Natural killer cell (primary cell): ENCODE results near the gene ZCCHC14. TPM values are rescaled to one million over a fixed set of nuclear protein-coding genes. Genes with fewer than 3 reads are reported as not detected.
A peak's percentile ranks its signal among the peaks of the same experiment; 100 is the strongest.
"Not testable (repeated sequence)": the region's sequence is repeated elsewhere in the genome, so short reads cannot be mapped to it uniquely, and the experiment has no call there.

Experiments used
- ATAC-seq, 3 donors: fragments of 150-1000 bp in 2 of 3; fragments of 200-7000 bp in 1 of 3; cut with Tn5 transposase; 1 replicate in 1 of 3; 2 replicates in 2 of 3; pipeline ENCODE4 v1.10.0; 2021; ENCODE audit warnings: mild to moderate bottlenecking in 2 of 3, moderate library complexity in 2 of 3
- DNase-seq, 2 donors: peaks; one replicate each; pipeline versions ENCODE4 v3.0.0 to v3.0.0-alpha.2; 2013 to 2021; ENCODE audit warnings: mixed read lengths in 1 of 2
- H3K27ac ChIP-seq: one replicate; pipeline ENCODE4 v1.5.1; 2013; ENCODE audit warnings: mild to moderate bottlenecking, low read length
- H3K27me3 ChIP-seq: one replicate; pipeline ENCODE4 v1.6.1; 2013; ENCODE audit warnings: low read length; ENCODE audit not compliant: control insufficient read depth, insufficient read depth
- H3K36me3 ChIP-seq: one replicate; pipeline ENCODE4 v1.6.1; 2013; ENCODE audit warnings: low read length; ENCODE audit not compliant: control insufficient read depth, insufficient read depth
- H3K4me1 ChIP-seq: one replicate; pipeline ENCODE4 v1.6.1; 2013; ENCODE audit warnings: low read length; ENCODE audit not compliant: control insufficient read depth, insufficient read depth
- H3K4me3 ChIP-seq: one replicate; pipeline ENCODE4 v1.5.1; 2013; ENCODE audit warnings: low read length
- H3K9me3 ChIP-seq: one replicate; pipeline ENCODE4 v1.6.1; 2013; ENCODE audit warnings: low read length; ENCODE audit not compliant: control insufficient read depth, insufficient read depth
- H3K27ac Mint-ChIP-seq, 2 donors: one replicate each; pipeline ENCODE4 v1.8.0; 2022; ENCODE audit warnings: mild to moderate bottlenecking in 2 of 2, mixed read lengths in 2 of 2, moderate library complexity in 1 of 2
- H3K27me3 Mint-ChIP-seq, 2 donors: one replicate each; pipeline ENCODE4 v1.8.0; 2022; ENCODE audit warnings: low read depth in 2 of 2, mixed read lengths in 2 of 2
- H3K36me3 Mint-ChIP-seq: one replicate; pipeline ENCODE4 v1.8.0; 2022; ENCODE audit warnings: mixed read lengths
- H3K4me1 Mint-ChIP-seq, 2 donors: one replicate each; pipeline ENCODE4 v1.8.0; 2022; ENCODE audit warnings: mixed read lengths in 2 of 2
- H3K4me3 Mint-ChIP-seq: one replicate; pipeline ENCODE4 v1.8.0; 2022; ENCODE audit warnings: mild to moderate bottlenecking, moderate library complexity, mixed read lengths
- H3K9me3 Mint-ChIP-seq, 2 donors: one replicate each; pipeline ENCODE4 v1.8.0; 2022; ENCODE audit warnings: mixed read lengths in 2 of 2
- CTCF ChIP-seq: fragments of 200-600 bp; IDR thresholded peaks from one replicate; pipeline ENCODE4 v1.8.0; 2022; ENCODE audit warnings: antibody characterized with exemption
- WGBS: methylation state at CpG from one replicate; pipeline ENCODE4 v1.1.7; 2013; ENCODE audit warnings: missing lambda C conversion rate; ENCODE audit not compliant: insufficient coverage; 5-methylcytosine and 5-hydroxymethylcytosine counted together
- intact Hi-C: fragments of 100-400 bp; cut with micrococcal nuclease; formaldehyde crosslinking; loops from one replicate; pipeline ENCODE4 v1.14.2; 2022
- total RNA-seq, 4 donors: library from RNA; stranded (reverse); fragments of 120-200 nt in 1 of 4; gene quantifications; one replicate each; pipeline versions ENCODE4 v1.2.3 to v1.2.4, GENCODE V29; 2013 to 2022

Gene ZCCHC14
- total RNA-seq, 3 donors from 2014 or later (not counting 1 experiment from before 2014, with no cell fraction given): 12.2 to 20.9 (median 19.2) TPM

GRCh38 chr16:87363771-87364455 is 128.9 kb downstream of the ZCCHC14 start:
- no peak overlapping the region for H3K27ac ChIP-seq
- peaks cover 10% of the 10 kb centered on the region for H3K4me1 ChIP-seq
- intact Hi-C loops: no loop called here
- H3K9me3 ChIP-seq: no peaks in the 10 kb centered on the region
- H3K27me3 ChIP-seq: no peaks in the 10 kb centered on the region
- TF ChIP-seq CTCF: no peak
- Mint-ChIP-seq H3K27me3 (no peaks in the 10 kb centered on the region), H3K4me1 (peaks cover 20 to 30% of the 10 kb centered on the region in 2 donors), H3K27ac (peak overlapping the region; percentile 66 to 79), H3K9me3 (no peaks in the 10 kb centered on the region), H3K4me3 (peak overlapping the region; percentile 68), H3K36me3 (no peaks in the 10 kb centered on the region)
- ATAC-seq (peak in 2 of 3 donors; percentile 26 to 31), DNase-seq (no peak)
- peaks cover 19% of the 10 kb centered on the region for H3K36me3 ChIP-seq
- WGBS: 92% methylated on average over 17 of the region's 17 CpGs
- no peak overlapping the region for H3K4me3 ChIP-seq

GRCh38 chr16:87362828-87363559 is 129.8 kb downstream of the ZCCHC14 start:
- H3K9me3 Mint-ChIP-seq, H3K27me3 Mint-ChIP-seq, H3K9me3 ChIP-seq, H3K27ac ChIP-seq, H3K4me3 ChIP-seq, intact Hi-C loops, H3K36me3 Mint-ChIP-seq, H3K4me1 ChIP-seq, ATAC-seq, H3K27me3 ChIP-seq, DNase-seq: not testable (repeated sequence)
- 98% methylated on average over 13 of the region's 13 CpGs for WGBS
- peaks cover 20 to 27% of the 10 kb centered on the region in 2 donors for H3K4me1 Mint-ChIP-seq
- peak overlapping the region in 1 of 2 donors; percentile 79 for H3K27ac Mint-ChIP-seq
- H3K36me3 ChIP-seq: peaks cover 28% of the 10 kb centered on the region
- peak overlapping the region; percentile 35 for H3K4me3 Mint-ChIP-seq

GRCh38 chr16:87361916-87362619 is 130.8 kb downstream of the ZCCHC14 start:
- no peak for DNase-seq
- Mint-ChIP-seq H3K4me1 (peaks cover 20 to 27% of the 10 kb centered on the region in 2 donors), H3K9me3 (no peaks in the 10 kb centered on the region), H3K27ac (no peak overlapping the region), H3K36me3 (no peaks in the 10 kb centered on the region), H3K27me3 (no peaks in the 10 kb centered on the region), H3K4me3 (no peak overlapping the region)
- no peaks in the 10 kb centered on the region for H3K27me3 ChIP-seq
- H3K36me3 ChIP-seq: peaks cover 28% of the 10 kb centered on the region
- no peak for ATAC-seq
- no peaks in the 10 kb centered on the region for H3K9me3 ChIP-seq
- H3K27ac ChIP-seq: no peak overlapping the region
- 96% methylated on average over 6 of the region's 8 CpGs for WGBS
- intact Hi-C loops: no loop called here
- H3K4me1 ChIP-seq: peaks cover 10% of the 10 kb centered on the region
- no peak for TF ChIP-seq CTCF
- no peak overlapping the region for H3K4me3 ChIP-seq
